Measurements from ENCODE around the gene RPGR. TPM values are rescaled to one million over a fixed set of nuclear protein-coding genes. Genes with fewer than 3 reads are reported as not detected.

RPGR gene, protein sequence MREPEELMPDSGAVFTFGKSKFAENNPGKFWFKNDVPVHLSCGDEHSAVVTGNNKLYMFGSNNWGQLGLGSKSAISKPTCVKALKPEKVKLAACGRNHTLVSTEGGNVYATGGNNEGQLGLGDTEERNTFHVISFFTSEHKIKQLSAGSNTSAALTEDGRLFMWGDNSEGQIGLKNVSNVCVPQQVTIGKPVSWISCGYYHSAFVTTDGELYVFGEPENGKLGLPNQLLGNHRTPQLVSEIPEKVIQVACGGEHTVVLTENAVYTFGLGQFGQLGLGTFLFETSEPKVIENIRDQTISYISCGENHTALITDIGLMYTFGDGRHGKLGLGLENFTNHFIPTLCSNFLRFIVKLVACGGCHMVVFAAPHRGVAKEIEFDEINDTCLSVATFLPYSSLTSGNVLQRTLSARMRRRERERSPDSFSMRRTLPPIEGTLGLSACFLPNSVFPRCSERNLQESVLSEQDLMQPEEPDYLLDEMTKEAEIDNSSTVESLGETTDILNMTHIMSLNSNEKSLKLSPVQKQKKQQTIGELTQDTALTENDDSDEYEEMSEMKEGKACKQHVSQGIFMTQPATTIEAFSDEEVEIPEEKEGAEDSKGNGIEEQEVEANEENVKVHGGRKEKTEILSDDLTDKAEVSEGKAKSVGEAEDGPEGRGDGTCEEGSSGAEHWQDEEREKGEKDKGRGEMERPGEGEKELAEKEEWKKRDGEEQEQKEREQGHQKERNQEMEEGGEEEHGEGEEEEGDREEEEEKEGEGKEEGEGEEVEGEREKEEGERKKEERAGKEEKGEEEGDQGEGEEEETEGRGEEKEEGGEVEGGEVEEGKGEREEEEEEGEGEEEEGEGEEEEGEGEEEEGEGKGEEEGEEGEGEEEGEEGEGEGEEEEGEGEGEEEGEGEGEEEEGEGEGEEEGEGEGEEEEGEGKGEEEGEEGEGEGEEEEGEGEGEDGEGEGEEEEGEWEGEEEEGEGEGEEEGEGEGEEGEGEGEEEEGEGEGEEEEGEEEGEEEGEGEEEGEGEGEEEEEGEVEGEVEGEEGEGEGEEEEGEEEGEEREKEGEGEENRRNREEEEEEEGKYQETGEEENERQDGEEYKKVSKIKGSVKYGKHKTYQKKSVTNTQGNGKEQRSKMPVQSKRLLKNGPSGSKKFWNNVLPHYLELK
- total RNA-seq, result 6.4 and 6.6 TPM in 2 replicates

GRCh38 chrX:38327007-38327774 lies at the start of gene RPGR:
Gene RPGR (minus strand): TSS chrX:38327509. CDS start chrX:38327367, 142 bp downstream.

DNA sequence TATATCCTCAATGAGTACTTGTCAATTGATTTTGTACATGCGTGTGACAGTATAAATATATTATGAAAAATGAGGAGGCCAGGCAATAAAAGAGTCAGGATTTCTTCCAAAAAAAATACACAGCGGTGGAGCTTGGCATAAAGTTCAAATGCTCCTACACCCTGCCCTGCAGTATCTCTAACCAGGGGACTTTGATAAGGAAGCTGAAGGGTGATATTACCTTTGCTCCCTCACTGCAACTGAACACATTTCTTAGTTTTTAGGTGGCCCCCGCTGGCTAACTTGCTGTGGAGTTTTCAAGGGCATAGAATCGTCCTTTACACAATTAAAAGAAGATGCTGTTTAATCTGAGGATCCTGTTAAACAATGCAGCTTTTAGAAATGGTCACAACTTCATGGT lies 25.1 kb upstream of the RPGR start, which contains the start of gene OTC:
TSS of gene OTC (plus strand) at position 243 of the 400 bp plus-strand sequence. CDS start at position 336, 93 bp downstream.

DNA sequence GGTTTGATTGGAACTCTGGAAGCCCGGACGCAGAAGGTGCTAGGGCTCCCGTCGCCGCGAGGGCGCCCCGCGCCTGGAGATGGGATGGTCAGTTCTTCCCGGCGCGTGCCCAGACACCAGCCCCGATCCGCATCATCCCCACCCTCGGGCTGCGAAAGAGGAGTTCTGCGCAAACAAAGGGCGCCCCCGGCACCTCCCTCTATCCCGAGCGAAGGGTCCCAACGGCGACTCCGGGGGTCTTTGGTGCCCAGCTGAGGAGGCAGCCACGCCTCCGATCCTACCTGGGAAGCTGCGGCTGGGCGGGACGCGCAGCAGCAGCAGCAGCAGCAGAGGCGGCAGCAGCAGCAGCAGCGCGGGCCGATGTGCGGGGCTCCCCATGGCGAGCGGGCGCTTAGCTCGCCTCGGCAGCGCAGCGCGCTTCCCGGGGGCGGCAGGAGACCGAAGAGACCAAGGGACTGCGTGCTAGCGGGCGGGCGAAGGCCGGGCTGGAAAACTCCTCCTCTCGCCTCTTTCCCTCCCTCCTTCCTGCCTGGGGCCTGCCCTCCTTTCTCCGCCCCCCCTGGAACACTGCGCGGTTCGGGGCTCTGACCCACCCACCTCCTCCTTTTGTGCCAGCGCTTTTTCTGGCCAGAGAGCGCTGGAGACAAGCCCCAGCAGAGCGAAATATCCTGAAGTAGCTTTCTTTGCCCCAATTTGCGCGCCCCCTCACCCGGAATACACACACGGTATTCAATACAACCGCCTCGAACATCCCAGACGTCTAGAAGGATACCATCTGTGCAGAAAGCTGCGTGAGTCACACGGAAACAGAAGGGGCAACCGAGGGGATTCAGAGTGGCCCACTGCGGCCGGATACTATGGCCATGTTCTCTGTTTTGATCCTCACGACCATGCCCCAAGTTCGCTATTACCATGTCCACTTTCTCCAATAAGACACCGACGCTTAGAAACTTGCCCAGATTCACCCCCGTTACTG lies 106.6 kb downstream of the RPGR start, which contains the start of gene SRPX:
TSS of gene SRPX (minus strand) at position 457 of the 976 bp plus-strand sequence. CDS start at position 378, 79 bp downstream.

Other genes starting within 250 kb of the RPGR start
- gene SRPX, start 106.6 kb downstream of the RPGR start, total RNA-seq, result 244 and 500 TPM in 2 replicates
- gene OTC, start 25.1 kb upstream of the RPGR start, total RNA-seq, result not detected in 2 replicates
- gene TSPAN7, start 234.0 kb upstream of the RPGR start, total RNA-seq, result 0.26 and 0.39 TPM in 2 replicates

Measured in smooth muscle cell of the pulmonary artery (primary cell).